ENCODE data around the gene C12orf75.
A peak's percentile ranks its signal among the peaks of the same experiment; 100 is the strongest.

Gene C12orf75

DNA sequence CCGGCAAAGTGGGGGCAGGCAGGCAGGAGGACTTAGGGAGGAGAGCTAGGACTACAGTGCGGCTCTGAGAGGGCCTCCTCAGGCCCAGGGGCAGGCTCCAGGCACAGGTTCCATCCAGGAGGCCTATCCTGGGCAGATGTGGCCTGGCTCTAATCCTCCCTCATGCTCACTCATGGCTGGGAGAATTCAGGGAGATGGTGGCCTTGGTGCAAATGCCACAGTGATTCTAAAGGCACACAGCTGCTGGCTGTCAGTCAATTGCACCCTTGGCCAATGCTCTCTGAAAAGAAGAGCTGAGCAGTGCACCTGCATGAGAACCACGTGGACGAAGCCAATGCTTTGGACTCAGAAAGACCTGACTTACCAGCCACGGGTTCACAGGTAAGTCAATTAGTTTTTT is 89.6 kb downstream of the C12orf75 start:
- no peak for DNase-seq

DNA sequence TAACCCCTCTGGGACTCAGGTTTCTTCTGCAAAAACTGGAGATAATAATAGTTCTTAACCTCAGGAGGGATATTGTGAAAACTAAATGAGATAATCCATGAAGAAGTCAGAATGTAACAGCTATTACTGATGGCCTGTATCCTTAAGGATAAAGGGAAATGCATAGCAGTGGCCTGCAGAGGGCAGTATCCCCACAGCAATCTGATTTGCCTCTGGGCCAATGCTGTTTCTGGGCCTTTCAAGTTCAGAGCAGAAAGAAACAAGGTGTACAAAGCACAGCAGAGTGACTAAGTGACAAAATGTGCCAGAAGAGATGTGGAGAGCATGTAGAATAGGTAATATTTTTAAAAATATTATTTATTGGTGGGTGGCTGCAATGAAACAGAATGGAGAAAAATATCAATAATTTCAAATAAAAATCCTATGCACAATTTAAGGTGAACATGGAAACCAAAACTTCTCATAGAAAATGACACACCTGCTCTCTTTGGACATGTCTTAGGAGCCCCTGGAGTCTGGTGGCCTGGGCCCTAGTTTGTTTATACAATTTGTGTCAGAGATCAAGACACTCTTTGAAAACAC is 90.3 kb downstream of the C12orf75 start:
- DNase-seq = peak; percentile 76

All from EL (cell line).